ENCODE results near the gene HGF.

The HGF gene

GRCh38 chr7:81776948-81777630, 7.2 kb upstream of the HGF start:
- no peak for DNase-seq (ENCODE audit: low read depth in 2 of 2)

DNA sequence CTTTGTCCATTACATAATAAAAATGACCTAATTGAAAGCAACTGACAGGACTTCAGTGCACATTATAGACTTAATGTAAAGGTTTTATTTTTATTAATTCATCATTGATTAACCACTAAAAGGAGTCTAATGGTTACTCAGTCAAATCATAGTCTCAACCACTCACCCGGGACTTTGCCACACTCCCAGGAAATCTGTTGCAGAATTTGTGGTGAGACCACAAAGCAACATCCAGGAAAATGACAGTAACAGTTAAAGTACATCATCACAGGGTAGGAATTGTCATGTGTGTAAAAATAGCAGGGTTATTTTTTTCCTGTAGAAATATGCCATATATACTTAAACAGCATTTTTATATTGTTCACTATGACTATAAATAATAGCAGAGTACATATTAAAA, 6.3 kb upstream of the HGF start:
- DNase-seq (ENCODE audit: low read depth in 2 of 2), result no peak

- no peak for DNase-seq (ENCODE audit: low read depth in 2 of 2)
Measured at GRCh38 chr7:81775560-81775959, 5.7 kb upstream of the HGF start.

DNA sequence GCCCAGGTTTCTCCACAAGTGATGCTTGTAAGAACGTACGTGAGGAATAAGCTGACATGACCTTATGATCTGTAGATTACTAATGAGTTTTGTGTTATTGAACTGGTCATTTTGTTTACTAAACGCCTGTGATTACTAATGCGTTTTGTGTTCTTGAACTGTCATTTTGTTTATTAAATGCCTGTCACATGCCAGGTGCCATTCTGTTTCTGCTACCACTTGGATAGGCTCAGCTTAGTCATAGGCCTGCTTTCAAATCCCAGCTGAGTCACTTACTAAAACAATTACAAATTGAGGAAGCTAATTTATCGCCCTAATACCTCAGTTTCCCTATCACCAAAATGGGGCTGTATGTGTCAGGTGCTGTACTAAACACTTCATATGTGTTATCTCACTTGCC, 4.7 kb upstream of the HGF start:
- DNase-seq (ENCODE audit: low read depth in 2 of 2), result no peak

DNA sequence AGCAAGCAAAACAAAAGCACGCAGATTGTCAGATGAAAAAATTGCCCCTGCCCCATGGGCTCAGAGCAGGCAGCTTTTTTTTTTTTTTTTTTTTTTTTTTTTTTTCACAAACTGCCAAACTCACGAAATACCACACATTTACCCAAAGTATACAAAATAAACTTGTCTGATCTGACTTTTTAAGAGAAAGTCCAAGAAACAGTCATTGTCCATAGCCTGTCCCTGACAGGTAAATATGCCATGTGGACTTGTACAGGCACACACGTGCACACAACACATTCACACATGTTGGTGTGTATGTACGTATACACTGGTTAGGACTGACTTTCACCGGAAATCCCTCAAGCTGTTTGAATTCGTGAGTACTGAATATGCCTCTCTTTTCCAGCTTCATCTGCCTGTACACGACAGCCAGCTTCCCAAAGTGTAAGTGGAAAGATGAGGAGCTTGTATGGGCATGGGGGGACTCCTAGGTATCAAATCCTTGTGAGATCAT, 929 bp upstream of the HGF start:
- DNase-seq (ENCODE audit: low read depth in 2 of 2), result no peak

DNA sequence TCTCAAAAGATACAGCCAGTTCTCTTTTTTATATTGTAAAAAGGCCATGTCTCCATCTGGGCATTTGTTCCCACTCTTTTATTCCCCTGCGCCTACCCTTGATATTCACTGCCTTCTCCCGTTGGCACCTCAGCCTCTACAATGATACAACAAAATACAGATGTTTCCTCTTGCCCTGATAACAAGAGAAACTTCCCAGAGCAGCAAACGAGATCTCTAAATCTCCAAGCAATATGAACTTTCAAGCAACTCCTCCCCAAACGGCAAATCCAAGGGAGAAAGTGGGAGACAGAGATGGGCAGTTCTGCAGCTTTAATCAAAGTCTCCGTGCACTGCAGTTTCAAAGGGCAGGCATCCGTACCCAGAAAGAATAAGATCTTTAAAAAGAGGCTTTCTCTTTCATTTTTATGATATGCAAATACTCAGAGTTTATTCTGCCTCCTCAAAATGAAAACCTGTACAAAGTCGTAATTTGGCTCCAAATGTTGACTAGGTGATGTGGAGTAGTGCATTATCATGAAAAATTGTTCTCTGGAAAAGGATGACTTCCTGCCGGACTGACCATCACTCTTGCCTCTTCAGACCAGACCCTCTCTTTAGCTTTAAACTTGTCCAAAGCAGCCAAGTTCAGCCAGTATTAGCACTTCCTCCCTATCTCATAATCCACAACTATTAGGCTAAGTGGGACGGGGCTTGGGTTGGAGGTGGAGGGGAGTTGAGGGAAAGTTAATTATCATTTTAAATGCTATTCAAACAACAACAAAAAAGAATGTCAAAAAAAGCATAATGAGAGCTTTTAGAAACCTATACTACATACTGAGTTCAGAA, 682 bp downstream of the HGF start:
- DNase-seq (ENCODE audit: low read depth in 2 of 2), result no peak

DNA sequence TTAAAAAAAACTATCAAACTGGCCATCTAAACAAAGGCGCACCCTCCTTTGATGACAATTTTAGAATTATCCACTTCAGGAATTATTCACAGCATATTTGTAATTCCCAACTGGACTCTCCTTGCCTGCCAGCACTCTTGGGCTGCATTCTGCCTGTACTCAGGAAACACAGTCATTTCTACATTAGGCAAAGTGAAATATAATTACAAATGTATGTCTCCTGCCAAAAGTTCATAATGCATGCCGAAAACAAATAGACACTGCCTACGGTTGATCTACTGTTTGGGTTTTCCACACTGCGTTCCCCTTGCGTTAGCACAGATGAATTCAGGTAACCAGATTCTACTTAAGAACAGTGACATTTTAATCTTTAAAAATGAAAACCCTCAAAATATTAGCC, 1.9 kb downstream of the HGF start:
- no peak for DNase-seq (ENCODE audit: low read depth in 2 of 2)

GRCh38 chr7:81761821-81762220, 8.0 kb downstream of the HGF start:
- DNase-seq (ENCODE audit: low read depth in 2 of 2), result no peak

GRCh38 chr7:81761031-81761430, 8.8 kb downstream of the HGF start:
- no peak for DNase-seq (ENCODE audit: low read depth in 2 of 2)

DNA sequence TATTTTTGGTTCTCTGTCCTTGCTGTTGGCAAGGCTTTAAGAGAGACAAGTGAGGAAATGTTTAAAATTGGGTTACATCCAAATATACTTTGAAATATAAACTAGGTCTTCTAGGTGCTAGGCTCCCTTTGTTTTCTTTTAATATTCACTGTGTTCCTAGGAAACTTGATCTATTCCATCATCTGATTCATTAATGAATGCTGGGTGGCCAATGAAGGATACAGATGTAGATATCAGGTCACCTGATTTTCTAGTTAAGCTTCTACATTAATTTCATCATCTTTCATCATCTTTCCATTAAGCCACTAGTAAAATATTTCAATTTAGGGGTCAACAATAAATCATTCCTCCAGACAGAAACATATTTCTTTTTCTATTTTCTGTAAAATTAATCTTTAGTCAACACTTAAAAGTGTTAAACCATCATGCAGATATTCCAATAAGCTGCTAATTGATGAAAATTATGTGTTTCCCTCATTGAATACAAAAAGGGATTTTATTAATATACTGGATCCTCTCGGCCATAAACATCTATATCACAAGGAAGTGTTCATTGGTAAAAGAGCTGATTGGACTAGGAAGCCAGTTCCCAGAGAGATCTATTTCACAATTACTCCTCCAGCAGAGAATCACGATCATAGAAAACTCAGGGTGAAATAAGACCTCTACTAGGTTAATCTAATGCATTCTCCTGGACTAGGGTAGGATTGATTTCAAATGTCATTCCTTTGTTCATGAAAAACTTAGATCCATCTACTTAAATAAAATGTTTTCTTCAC, 14.7 kb downstream of the HGF start:
- no peak for DNase-seq (ENCODE audit: low read depth in 2 of 2)

DNA sequence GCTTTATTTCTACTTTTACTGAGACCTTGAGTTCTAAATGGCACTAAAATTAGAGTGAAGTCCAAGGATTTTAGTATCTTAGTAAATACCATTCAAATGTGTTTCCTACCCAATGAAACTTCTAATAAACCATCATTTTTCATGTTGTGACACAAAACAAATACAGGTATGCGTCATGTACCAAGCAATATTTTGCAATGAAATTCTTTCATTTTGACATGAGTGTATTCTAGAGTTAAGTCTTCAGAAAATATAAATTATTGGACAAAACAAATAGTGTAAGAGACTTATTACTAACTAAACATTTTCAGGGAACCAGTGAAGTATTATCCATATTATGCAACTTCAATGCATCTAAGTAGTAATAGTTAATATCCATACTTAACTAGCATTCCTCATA, 16.5 kb downstream of the HGF start:
- DNase-seq (ENCODE audit: low read depth in 2 of 2), result no peak

- DNase-seq (ENCODE audit: low read depth in 2 of 2), result no peak
Measured at GRCh38 chr7:81752318-81752714, 17.5 kb downstream of the HGF start.

DNA sequence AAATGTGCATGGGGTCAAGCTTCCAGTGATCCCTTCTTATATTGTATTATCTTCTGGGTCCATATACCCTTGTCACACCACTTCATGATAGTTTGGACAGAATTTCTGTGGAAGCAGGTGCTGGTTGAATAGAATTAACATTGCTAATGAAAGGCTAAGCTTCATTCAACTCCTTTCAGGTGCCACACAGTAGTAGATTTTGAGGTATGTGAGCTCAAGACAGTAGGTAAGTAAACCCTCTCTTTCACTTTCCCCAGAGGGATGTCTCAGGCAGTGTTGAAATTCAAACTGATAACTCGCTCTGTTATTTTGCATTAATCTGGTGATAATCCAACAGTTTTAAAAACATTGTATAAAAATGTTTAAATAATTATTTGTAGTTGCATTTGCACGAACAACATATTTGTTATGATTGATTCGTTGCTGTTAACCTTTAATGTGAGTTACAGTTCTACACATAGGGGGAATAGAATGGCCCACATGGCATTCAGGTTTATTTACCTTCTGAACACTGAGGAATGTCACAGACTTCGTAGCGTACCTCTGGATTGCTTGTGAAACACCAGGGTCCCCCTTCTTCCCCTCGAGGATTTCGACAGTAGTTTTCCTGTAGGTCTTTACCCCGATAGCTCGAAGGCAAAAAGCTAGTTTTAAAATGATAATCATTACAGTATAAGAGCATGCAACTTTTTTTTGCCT, 18.1 kb downstream of the HGF start:
- DNase-seq (ENCODE audit: low read depth in 2 of 2), result no peak

DNA sequence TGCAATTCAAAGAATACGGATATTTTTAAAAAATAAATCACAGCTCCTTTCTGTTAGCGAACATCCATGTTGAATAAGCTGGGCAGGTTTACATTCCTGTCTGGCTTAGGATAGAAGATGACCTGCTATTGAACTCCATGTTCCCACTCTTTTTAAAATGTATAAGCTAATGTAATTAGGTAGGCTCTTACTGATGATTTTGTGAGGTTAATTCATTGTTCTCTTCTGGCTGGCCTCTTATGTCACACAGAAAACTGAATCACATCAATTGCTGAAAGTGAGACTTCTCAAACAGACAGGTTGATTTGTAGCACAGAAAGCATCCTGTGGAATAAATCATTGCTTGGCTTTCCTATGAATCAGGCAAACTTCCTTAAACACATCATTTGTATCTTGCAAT, 24.2 kb downstream of the HGF start:
- no peak for DNase-seq (ENCODE audit: low read depth in 2 of 2)

DNA sequence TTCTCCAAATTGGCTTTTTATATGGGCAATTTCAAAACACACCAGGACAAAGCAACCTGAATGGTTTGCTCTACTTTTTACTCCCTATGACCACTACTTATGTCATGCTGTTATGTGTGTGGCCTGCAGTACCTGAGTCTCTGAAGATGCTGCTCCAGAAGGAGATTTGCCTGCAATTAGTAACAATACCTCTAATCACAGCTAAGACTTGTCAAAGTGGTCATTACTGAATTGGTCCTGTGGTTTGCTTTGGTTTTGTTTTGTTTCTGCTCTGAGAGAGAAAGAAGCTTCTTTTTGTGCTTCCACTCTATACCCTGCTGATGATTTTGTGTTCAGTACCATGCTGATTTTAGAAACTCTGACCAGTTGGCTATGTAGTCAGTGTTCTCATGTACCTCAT, 25.5 kb downstream of the HGF start:
- DNase-seq (ENCODE audit: low read depth in 2 of 2), result no peak

- no peak for DNase-seq (ENCODE audit: low read depth in 2 of 2)
Measured at GRCh38 chr7:81743665-81744064, 26.2 kb downstream of the HGF start.

DNA sequence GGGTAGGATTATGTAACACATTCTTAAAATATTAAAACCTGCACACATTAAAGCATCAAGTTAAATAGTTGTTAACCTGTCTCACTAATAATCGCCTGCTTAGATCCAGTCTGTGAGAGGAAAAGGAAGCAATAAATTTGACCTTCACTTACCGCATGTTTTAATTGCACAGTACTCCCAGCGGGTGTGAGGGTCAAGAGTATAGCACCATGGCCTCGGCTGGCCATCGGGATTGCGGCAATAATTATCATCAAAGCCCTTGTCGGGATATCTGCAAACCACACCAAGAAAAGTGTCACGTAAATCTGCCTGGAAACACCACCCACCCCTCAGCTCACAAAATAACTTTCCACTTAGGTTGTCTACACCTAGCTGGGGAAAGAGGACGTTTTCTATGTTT, 26.6 kb downstream of the HGF start:
- no peak for DNase-seq (ENCODE audit: low read depth in 2 of 2)

- DNase-seq (ENCODE audit: low read depth in 2 of 2), result no peak
Measured at GRCh38 chr7:81740403-81740802, 29.4 kb downstream of the HGF start.

GRCh38 chr7:81736091-81736490, 33.8 kb downstream of the HGF start:
- no peak for DNase-seq (ENCODE audit: low read depth in 2 of 2)

GRCh38 chr7:81725812-81726127, 44.1 kb downstream of the HGF start:
- DNase-seq (ENCODE audit: low read depth in 2 of 2), result no peak

DNA sequence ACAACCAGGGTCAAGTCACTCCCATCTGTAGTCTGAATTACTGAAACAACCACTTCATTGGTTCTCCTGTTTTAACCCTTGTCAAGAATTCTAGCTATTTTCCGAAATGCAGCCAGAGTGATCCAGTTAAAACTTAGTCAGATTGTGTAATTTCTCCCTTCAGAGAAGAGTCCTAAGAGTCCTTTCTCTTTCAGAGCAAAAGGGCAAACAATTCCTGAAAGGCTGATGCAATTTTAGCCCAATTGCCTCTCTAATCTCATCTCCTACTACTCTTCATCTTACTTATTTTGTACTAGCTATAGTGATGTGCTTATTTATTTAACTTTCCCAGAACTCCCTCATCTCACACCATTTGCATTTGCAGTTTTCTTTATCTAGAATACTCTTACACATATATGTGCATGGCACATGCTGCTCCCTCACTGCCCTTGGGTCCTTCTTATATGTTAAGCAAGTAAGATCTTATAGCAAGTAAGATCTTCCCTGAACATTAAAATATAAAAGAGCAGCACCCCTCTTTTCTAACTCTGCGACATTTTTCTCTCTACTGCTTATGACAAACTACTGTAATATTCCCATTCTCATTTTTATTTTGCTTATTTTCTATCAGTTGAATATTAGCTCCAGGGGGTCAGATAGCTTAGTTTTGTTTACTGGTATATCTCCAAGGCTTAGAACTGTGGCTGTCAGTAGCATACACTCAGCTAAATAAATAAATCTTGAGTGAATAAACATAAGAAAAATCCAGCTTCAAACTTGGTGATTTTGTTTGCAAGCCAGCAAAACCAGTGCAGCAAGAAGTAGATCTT, 44.6 kb downstream of the HGF start:
- DNase-seq (ENCODE audit: low read depth in 2 of 2), result no peak

Data from stimulated activated CD8-positive, alpha-beta memory T cell treated with anti-CD3 and anti-CD28 coated beads, Interleukin-2, amount 100 ng/mL, for 48 hours (primary cell).